Measurements from ENCODE around the gene TSFM.

TSFM gene

DNA sequence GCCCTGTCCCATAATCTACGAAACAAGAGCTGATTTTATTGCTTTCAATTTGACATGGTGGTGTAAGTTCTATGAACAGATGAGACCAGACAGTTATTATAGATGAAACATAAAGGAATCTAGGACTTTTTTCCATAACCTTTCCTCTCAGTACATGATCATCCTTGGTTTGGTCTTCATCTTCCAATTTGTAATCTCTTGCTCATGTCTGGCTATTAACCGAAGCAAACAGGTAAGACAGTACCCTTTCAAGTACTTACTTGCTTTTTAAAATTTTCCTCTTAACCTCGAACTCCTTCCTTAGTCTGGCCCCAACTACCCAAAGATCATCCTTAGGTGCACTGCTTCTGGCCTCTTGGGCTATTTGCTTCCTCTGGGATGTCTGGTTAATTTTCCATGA lies 36.6 kb upstream of the TSFM start:
- no peak for DNase-seq

DNA sequence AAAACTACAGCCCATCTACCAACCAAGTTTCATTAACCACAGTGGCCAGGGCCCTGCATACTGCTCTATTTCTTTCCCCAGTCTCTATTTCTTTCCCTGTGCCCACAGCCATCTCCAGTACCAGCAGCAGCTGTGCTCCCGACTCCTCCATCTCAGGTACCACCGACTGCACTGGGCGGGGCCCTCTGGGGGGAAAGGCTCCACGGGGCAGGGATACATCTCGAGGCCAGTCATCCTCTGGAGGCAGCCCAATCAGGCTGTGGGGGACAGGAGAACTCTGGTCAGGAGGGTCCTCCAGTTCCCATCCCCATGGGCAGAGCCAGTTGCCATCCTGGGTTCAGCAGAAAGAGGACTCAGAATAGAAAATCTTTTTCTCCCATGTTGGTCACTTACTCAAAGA lies 33.5 kb upstream of the TSFM start:
- no peak for DNase-seq

DNA sequence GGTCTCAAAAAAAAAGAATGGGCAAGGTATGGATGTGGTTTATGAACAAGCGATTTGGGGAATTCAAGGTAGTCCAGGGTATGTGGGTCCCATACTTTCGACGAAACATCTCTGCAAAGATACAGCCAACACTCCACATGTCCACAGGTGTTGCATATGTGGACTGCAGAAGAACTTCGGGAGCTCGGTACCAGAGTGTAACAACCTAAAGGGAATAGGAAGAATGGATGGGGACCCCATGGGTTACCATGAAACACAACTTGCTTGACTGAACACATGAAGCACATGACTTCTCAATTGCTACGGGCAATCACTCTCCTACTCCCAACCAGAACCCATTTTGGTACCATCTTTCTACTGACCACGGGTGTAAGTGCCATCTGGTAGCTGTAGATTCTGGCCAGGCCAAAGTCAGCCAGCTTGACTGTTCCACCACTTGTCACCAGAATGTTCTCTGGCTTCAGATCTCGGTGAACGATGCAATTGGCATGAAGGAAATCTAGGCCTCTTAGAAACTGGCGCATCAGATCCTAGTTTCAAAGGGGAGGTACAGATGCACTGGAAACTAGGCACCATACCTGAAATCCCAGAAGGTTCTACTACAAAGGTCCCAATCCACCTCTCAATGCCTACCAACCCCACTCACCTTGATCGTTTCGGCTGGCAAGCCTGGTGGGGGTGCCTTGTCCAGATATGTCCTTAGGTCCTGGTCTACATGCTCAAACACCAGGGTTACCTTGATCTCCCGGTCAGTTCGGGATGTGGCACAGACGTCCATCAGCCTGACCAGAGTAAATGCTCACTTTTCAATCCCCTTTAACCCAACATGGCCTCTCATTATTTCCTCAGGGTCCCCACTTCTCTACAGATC lies 31.8 kb upstream of the TSFM start:
- DNase-seq: no peak

DNA sequence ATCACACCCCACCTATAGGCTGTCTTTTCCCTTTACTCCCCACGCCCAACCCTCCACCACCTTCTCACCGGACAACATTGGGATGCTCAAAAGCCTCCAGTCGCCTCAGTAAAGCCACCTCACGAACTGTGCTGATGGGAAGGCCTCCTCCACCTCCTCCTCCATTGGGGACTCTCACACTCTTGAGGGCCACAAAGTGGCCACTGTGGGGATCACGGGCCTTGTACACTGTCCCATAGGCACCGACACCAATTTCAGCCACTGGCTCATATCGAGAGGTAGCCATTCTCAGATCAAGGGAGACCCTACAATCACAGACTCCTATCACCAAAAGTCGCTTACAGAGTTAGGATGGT lies 31.2 kb upstream of the TSFM start:
- no peak for DNase-seq

DNA sequence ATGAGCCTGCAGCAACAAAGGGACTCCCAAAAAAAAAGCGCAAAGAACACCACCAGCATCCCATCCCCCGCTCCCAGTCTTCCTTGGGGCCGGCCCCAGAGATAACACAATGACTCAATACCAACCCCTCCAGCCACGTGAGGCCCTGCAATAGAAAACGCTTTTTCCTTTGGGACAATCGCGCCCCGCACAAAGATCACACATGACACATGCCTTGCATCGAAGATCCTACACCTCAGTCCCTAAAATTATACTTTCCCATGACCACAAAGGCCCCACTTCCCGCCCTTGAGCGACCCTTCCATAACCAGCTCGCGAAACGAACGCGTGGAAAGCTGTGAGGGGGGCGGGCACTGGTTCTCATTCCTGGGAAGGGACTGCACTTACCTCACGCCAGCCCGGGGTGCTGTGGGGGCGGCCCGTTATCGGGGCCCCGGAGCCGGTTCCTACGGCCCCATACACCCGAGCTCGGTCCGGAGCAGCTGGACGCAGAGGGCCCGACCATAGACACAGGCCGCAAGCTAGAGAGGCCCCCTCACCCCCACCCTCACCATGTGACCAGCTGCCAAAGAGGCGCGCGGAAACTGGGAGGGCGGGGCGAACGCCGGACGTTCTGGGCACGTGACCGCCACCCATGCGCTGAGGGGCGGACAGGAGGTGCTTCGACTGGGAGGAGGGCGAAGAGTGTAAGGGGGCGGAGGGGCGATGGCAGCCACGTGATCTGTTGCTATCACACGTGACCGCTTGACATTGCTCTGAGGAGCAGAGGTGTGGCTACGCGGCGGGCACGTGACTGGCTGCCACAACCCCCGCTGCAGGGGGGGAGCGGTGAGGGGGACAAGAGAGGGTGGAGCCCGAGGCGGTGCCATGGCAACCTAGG lies 30.6 kb upstream of the TSFM start, which contains the start of gene CDK4:
CDK4 (minus strand) TSS at position 523 of the 880 bp plus-strand sequence. CDS start 593 bp downstream, outside the sequence.
- peak; percentile 98 for DNase-seq

DNA sequence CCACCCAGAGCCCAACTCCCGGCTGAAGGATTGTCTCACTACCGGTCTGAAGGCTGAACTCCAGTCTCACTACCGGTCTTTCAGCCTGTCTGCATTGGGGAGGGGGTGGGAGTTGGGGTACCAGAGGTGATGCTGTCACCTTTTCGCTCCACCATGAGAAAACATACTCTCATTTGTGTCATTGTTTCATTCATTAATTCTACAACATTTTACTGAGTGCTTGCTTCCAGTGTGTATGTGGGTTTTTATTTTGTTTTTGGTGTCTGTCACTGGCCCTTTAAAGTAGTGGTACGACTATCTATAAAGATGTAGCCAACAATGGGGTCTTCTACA lies 30.0 kb upstream of the TSFM start:
- no peak for DNase-seq

DNA sequence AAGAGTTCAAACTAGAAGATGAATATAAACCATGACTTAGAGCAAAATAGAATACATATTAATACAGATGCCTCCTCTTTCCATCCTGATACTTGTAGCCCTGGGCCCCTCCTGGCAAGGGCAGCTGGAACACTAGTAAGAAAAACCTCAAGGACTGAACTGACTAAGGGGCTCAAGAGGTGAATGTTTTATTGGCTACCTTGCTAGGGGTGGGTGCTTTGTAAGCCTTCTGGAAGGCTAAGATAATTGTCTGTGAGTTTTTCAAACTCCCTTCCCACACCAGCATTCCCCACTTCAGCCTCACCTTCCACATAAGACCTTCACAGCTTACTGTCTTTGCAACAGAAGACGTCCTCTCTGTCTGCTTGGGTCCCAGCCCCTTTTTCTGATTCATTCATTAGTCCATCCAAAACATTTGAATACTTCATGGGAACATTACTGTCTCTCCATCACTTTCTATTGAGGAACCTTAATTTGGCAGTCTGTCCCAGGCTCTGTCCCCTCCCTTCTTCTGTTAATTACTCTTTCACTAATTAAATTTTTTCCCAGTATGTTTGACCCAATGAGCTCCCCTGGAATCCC lies 28.7 kb upstream of the TSFM start:
- DNase-seq: no peak

DNA sequence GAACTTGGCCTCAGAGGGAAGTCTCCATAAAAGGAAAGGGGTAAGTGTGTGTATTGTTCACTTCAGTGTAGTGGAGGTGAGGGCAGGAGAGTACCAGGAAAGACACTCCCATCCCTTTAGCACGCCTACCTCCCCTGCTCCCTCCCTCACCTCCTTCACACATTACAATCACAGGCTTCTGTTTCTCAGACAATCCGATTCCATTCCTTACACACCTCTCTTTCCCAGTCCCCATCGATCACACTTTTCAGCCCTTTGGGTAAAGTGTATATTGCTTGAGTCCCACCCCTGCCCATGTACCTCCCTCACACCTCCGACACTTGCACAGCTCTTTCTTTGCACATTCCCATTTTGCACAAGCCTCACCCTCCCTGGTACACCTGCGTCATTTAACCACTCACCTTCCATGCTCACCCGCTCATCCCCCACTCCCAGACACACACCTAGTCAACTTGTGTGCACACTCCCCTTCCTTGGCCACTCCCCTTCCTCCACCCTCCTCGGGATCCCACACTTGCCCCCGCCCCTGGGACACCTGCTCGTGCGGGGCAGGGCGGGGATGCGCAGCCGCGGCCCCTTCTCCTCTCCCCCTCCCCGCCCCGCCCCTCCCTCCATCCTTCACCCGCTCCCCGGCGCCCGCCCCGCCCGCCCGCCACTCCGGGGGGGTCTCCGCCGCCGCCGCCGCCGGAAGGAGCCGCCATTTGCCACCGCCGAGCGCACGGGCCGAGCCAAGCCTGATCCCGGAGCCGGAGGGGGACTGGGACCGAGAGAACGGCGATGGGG lies 28.0 kb upstream of the TSFM start, which contains the start of gene MARCHF9:
MARCHF9 (plus strand) TSS at position 693 of the 783 bp plus-strand sequence. CDS start 426 bp downstream, outside the sequence.
- DNase-seq: peak; percentile 87

DNA sequence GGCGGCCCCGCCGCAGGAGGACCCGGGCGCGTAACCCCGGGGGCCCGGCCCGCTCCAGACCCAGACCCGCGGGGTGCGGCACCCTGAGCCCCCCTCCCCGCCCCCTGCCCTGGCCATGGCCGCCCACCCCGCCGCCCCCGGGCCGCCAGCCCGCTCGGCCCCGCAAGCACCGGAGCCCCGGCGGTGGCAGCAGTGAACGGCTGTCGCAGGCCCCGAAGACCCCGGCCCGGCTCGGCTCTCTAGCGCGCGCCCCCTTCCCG lies 27.5 kb upstream of the TSFM start:
- DNase-seq: no peak

DNA sequence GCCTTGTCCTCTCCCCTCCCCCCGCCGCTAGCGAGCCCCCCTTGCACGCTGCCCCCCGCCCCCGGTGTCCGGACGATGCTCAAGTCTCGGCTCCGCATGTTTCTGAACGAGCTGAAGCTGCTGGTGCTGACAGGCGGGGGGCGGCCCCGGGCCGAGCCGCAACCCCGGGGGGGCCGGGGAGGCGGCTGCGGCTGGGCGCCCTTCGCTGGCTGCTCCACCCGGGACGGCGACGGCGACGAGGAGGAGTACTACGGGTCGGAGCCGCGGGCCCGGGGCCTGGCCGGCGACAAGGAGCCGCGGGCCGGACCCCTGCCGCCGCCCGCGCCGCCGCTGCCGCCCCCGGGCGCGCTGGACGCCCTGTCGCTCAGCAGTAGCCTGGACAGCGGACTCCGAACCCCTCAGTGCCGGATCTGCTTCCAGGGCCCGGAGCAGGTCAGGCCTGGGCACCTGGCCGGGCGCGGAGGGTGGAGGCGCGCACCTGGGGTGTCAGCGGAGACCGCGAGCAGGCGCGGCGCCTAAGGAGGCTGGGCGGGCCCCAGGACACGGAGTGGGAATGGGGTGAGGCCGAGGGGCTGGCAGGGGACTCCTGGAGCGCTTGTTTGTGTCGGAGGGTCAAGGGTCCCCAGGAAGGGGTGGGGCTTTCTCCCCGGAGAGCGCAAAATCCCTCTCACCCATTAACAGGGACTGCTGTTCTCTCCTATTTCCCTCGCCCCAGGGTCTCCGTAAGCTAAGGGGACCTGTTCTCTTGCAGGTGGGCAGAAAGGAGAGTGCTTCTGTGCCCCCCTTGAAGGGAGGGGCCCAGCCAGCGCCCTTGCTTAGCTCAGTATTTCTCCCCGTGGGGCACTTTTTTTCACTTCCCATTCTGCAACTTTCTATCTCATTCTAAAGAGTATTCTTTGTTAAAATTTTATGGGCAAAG lies 26.9 kb upstream of the TSFM start:
- no peak for DNase-seq

DNA sequence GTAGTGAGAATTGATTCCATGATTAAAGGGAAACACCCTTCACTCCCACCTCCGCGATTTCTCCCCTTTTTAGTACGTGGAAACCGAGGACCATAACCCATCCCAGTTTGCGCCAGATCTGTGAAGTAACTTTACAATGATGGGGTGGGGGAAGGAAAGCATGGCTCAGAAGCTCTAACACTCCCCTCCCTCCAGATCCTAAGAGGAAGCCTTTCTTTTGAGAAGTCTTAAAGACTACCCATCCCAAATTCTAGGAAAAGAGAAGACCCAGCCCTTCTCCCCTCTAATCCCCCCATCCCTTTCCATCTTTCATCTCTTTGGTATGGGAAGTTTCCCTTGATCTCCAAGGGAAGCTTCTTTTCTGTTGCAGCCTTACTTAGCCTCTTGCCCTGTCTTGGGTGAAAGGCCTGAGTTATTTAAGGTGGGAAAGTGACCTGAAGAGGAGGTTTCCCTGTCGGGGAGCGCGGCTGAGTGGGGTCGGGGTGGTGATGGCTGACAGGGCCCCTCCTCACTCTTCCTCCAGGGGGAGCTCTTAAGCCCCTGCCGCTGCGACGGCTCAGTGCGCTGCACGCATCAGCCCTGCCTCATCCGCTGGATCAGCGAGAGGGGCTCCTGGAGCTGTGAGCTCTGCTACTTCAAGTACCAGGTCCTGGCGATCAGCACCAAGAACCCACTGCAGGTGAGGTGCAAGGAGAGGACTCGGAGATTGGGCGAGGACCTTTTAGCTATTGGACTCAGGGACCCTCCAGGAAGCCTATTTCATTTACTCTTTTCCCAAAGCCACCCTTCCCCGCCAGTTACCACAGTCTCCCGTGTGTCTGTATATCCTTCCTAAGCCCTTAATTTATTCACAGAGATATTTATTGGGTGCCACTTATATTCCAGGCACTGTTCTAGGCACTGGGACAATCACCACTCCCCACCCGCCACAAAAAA lies 25.9 kb upstream of the TSFM start:
- DNase-seq: peak; percentile 87

DNA sequence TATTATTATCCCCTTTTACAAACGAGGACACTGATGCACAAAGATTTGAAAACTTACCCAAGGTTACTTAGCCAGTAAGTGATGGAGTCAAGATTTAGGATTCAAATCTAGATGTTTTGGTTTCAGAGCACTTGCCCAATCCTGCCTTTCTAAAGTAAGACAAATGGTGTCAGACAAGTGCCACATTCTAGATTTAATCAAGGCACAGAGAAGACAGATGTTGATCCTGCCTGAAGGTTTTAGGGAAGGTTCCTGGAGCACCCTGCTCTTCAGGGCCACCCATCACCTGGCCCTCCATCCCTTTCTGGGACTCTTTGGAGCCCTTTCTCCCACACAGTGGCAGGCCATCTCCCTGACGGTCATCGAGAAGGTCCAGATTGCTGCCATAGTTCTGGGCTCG lies 24.8 kb upstream of the TSFM start:
- no peak for DNase-seq

DNA sequence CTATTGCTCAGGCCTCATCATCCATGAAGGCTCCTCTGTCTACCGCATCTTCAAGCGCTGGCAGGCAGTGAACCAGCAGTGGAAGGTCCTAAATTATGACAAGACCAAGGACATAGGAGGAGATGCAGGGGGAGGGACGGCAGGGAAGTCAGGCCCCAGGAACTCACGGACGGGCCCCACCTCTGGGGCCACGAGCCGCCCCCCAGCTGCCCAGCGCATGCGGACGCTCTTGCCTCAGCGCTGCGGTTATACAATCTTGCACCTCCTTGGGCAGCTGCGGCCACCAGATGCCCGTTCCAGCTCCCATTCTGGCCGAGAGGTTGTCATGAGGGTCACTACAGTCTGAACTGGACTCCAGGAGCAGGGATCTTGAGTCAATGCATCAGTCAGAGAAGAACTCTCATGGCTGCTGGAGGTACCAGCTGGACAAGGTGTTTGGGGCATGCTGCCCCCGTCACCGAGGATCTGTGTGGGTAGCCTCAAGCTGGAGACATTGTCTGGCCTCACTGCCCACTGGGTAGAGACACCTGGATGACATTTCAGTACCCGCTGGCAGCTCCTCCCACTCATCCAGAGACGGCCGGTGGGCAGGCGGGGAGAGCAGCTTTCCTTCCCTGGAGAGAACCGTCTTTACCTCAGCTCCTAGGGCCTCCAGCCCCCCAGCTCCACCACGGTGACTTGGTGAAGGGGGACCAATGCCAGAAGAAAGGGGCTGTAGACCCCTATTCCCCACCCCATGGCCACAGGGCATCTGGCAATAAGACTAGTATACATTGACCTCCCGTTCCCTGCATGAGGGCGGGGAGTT lies 23.8 kb upstream of the TSFM start:
- no peak for DNase-seq

DNA sequence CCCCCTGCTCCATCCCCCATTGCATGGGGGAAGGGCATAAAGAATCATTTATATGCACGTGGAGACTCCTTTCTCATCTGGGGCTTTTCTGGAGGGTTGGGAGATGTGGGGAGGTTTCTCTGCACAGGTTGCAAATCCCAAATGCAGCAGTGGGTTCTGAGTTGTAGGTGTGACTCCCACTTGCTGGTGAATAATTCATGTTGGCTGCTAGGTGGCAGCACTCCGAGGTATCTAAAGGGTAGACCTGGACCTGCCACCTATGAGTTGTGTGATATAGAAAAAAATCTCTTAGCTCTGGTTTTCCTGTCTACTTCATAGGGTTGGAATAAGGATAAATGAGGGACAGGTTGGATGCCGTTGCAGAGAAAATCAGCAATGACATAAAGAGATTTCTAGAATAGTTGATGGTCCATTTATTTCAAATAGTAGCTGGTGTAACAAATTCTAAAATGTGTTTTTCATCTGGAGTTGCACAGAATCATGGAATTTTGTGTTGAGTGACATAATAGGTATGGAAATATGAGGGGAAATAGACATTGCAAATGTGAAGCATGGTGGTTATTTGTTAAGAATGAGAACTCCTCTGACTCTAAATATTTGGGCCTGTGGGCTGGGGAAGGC lies 23.1 kb upstream of the TSFM start:
- DNase-seq: no peak

DNA sequence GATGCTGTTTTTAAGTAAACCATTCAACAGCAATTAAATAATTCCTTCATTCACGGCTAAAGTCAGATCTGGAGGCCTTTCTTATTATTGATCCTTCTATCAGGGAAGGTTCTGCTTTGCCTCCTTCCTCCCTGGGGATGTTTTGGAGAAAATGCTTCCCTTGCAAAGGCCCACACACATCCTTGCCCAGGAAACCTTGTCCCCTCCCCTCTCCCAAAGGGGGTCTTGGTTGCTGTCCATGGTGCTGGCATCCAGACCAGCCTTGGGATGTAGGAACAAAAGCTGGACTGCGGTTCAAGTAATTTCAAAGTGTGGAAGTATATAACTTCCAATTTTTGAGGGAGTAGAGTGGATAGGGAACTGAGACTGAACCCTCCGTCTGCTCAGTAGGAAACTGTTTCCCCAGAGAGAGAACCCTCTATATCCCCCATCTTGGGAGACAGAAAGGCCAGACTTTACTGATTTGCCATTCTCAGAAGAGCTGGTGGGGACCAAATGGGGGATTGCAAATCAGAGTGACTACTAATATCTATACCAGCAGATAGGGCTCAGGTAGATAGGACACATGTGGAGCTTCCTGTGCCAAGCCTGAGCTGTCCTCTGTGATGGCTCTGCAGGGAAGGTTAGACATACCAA lies 22.1 kb upstream of the TSFM start:
- no peak for DNase-seq

DNA sequence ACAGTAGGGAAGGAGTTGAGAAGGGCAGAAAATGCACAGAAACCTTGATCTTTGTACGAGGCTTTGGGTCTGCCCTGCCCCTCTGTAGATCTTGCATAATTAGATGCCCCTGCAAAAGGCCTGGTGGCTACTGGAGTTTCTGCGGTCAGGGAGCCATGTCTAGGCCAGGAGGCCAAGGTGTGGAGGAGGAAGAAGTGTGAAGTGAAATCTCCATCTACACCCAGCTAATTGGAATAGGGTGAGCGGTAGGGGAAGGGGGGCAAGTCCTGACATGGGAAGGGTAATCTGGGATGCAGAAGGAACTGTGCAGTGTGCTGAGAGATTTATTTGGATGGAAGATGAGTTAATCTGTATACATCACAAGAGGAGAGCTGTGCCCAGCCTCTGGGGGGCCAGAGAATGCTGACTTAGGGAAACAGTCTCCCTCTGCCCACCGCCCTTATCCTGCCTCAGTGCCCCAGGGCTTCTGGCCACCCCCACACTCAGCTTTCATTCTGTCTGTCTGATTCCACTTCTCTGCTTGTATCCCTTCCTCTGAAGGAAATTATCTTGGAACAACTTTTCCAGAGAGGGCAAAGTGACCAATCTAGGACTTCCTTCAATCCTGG lies 21.1 kb upstream of the TSFM start:
- no peak for DNase-seq

DNA sequence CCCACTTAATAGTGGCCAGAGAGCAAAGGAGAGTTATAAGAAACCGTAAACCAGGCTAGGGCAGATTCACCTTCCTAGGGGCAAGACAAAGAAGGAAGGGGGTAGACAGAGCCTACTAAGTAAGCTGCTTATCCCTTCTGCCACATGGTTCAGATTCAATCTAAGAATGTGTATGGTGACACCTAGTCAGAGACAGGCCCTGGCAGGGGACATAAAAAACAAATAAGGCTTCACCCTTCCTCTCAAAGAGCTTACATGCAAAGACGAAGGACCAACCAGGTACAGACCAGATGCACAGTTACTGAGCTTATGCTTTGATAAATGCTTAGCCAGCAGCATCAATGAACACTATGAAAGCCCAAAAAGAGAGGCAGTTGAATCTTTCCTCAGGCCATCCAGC lies 20.1 kb upstream of the TSFM start:
- DNase-seq: no peak

DNA sequence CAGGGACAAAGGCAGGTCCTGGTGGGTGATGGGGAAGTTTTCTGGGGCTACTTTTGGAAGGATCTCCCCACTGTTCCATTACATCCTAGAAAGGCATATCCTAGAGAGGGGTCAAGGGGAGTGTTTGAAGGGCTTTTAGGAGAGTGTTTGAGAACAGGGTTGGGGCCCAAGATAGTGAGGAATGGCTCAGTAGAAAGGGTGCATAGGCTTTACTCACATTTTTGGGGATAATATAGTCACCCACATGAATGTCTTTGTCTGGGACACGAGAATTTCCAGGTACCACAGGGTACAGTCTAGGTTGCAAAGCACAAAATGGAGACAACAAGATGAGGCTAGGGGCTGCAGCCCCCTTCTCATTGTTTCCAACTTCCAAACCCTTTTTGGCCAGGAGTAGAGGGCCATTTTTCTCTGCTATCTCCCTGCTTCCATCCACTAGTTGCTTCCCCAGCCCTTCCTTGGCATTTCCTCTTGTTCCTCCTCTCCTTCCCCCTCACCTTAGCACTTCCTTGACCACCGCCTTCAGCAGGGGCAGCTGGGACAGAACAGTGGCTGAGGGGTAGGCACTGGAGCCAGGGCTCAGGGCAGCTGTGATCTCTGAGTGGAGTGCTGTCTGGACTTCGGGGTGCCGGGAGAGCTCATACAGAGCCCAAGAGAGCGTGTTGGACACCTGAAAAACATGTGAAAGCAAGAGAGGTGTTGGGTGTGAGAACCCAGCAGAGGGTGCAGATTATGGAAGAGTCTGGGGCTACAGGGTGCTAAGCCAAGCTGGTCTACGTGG lies 18.5 kb upstream of the TSFM start:
- DNase-seq: no peak

Data from activated CD8-positive, alpha-beta memory T cell treated with anti-CD3 and anti-CD28 coated beads, Interleukin-2, amount 50 U/mL, for 48 hours (primary cell).